SKM-1 treated with dmso at 0.1 percent for 144 hours (cell line): ENCODE measurements around the gene LCE1E.

Experiments
- DNase-seq: peaks from one replicate; lab custom pipeline; 2025; ENCODE audit not compliant: unreplicated experiment; lab: John Stamatoyannopoulos, UW

LCE1E gene

GRCh38 chr1:152777510-152778137, 8.4 kb upstream of the LCE1E start:
- no peak for DNase-seq

- DNase-seq: no peak
Measured at GRCh38 chr1:152783095-152783494, 3.0 kb upstream of the LCE1E start.

GRCh38 chr1:152795686-152796085, 9.6 kb downstream of the LCE1E start:
- no peak for DNase-seq

- DNase-seq: no peak
Measured at GRCh38 chr1:152796421-152796820, 10.4 kb downstream of the LCE1E start, which contains the start of gene LCE1D. Gene LCE1D, plus strand, starts transcription at chr1:152796721. Its CDS starts 1,074 bp downstream, at chr1:152797795.

- no peak for DNase-seq
Measured at GRCh38 chr1:152801333-152801732, 15.3 kb downstream of the LCE1E start.

- DNase-seq: no peak
Measured at GRCh38 chr1:152806576-152806975, 20.5 kb downstream of the LCE1E start, which contains the start of gene LCE1C. Gene LCE1C, minus strand, starts transcription at chr1:152806651. Its CDS starts 1,173 bp downstream, at chr1:152805478.

GRCh38 chr1:152811050-152811449, 25.0 kb downstream of the LCE1E start:
- DNase-seq: no peak

GRCh38 chr1:152811671-152812070, 25.6 kb downstream of the LCE1E start, which contains the start of gene LCE1B:
Gene LCE1B, plus strand, starts transcription at chr1:152811971. Its CDS starts 476 bp downstream, at chr1:152812447.
- DNase-seq: no peak

- DNase-seq: no peak
Measured at GRCh38 chr1:152817309-152817708, 31.3 kb downstream of the LCE1E start.

- no peak for DNase-seq
Measured at GRCh38 chr1:152823294-152823693, 37.2 kb downstream of the LCE1E start.

- no peak for DNase-seq
Measured at GRCh38 chr1:152824964-152825363, 38.9 kb downstream of the LCE1E start.

- DNase-seq: no peak
Measured at GRCh38 chr1:152827173-152827572, 41.1 kb downstream of the LCE1E start, which contains the start of gene LCE1A. Gene LCE1A, plus strand, starts transcription at chr1:152827473. Its CDS starts 0 bp downstream, at chr1:152827473.

- DNase-seq: no peak
Measured at GRCh38 chr1:152836870-152837269, 50.8 kb downstream of the LCE1E start.
